HepG2 (cell line): ENCODE measurements around the gene PLEKHB2. TPM values are rescaled to one million over a fixed set of nuclear protein-coding genes. Genes with fewer than 3 reads are reported as not detected.

Source experiments
- ATAC-seq: fragments of 200-7000 bp; cut with Tn5 transposase; 3 replicates; pipeline ENCODE4 v1.9.1; 2020; ENCODE audit warnings: mild to moderate bottlenecking, moderate library complexity
- BruUV-seq: library from RNA; stranded (reverse); fragments of 400-500 nt; replicated peaks from 2 replicates; lab custom pipeline; 2021; lab: Mats Ljungman, UMichigan
- CTCF ChIA-PET: fragments of 300-600 bp; formaldehyde crosslinking; extraction: SDS; loops from one replicate; lab custom pipeline; 2021; ENCODE audit warnings: low total read pairs, inconsistent platforms, low intra/inter-chr PET ratio; lab: Yijun Ruan, JAX
- POLR2A ChIA-PET: fragments of 350-600 bp; sonication (Branson Sonifier 250); formaldehyde crosslinking; loops from one replicate; lab custom pipeline; 2020; ENCODE audit warnings: antibody characterized with exemption, inconsistent platforms; lab: Yijun Ruan, JAX
- DNase-seq: peaks from one replicate; pipeline ENCODE4 v3.0.0-alpha.2; 2015; ENCODE audit warnings: low spot score
- FAIRE-seq: peaks from 3 replicates; lab custom pipeline; 2011; peaks lifted over from hg19 to GRCh38; lab: Jason Lieb, UNC
- H2AFZ ChIP-seq: one replicate; pipeline ENCODE4 v1.6.1; 2011; ENCODE audit warnings: low read length, inconsistent platforms
- H3K27ac ChIP-seq: fragments of 300-600 bp; 3 replicates; pipeline ENCODE4 v1.8.0; 2011; ENCODE audit warnings: mixed run types, mild to moderate bottlenecking, mixed read lengths, low read length, inconsistent platforms; ENCODE audit not compliant: insufficient read depth; ENCODE audit errors: extremely low read length
- H3K27me3 ChIP-seq, 2 experiments: fragments of 200-600 bp in 1 of 2; 2 replicates in 1 of 2; 3 replicates in 1 of 2; pipeline versions ENCODE4 v1.6.0 to v1.8.0; 2011; ENCODE audit warnings: low read length in 2 of 2, mild to moderate bottlenecking in 2 of 2, moderate library complexity in 2 of 2, inconsistent platforms in 1 of 2; ENCODE audit not compliant: insufficient read depth in 2 of 2, control insufficient read depth in 1 of 2
- H3K36me3 ChIP-seq, 2 experiments: fragments of 200-600 bp in 1 of 2; replicated peaks in 1 of 2; 2 replicates in 1 of 2; 3 replicates in 1 of 2; pipeline versions ENCODE4 v1.5.1 to v1.8.0; 2011; ENCODE audit warnings: low read length in 2 of 2, inconsistent platforms in 1 of 2; ENCODE audit not compliant: insufficient read depth in 2 of 2, control insufficient read depth in 1 of 2
- H3K4me1 ChIP-seq: 2 replicates; pipeline ENCODE4 v1.5.1; 2012; ENCODE audit warnings: low read length, inconsistent platforms; ENCODE audit not compliant: insufficient read depth
- H3K4me2 ChIP-seq: 2 replicates; pipeline ENCODE4 v1.6.0; 2011; ENCODE audit warnings: low read depth, low read length, inconsistent platforms
- H3K4me3 ChIP-seq, 3 experiments: fragments of 200-600 bp in 1 of 3; sonication (generic), shearing (Covaris generic) in 1 of 3; replicated peaks in 1 of 3; 2 replicates each; pipeline ENCODE4 v1.5.1; 2011 to 2016; ENCODE audit warnings: low read length in 3 of 3, inconsistent platforms in 2 of 3, low read depth in 2 of 3, mild to moderate bottlenecking in 2 of 3, control low read depth in 1 of 3, mixed read lengths in 1 of 3; ENCODE audit not compliant: insufficient read depth in 1 of 3
- H3K79me2 ChIP-seq: one replicate; pipeline ENCODE4 v1.6.1; 2011; ENCODE audit warnings: low read length, inconsistent platforms; ENCODE audit not compliant: insufficient read depth
- H3K9ac ChIP-seq: 2 replicates; pipeline ENCODE4 v1.6.0; 2011; ENCODE audit warnings: mild to moderate bottlenecking, low read depth, low read length, inconsistent platforms; ENCODE audit not compliant: insufficient read depth
- H3K9me3 ChIP-seq: 2 replicates; pipeline ENCODE4 v1.5.1; 2012; ENCODE audit warnings: mild to moderate bottlenecking, low read length
- H4K20me1 ChIP-seq: 2 replicates; pipeline ENCODE4 v1.6.0; 2011; ENCODE audit warnings: inconsistent platforms, mild to moderate bottlenecking, low read length, moderate library complexity; ENCODE audit not compliant: insufficient read depth
- ATF7 ChIP-seq, 2 experiments: fragments of 450-650 bp in 1 of 2; sonication (generic) in 1 of 2; formaldehyde crosslinking in 1 of 2; IDR thresholded peaks; 2 replicates each; pipeline versions ENCODE4 v1.4.0 to v1.6.1; 2016 to 2020; ENCODE audit warnings: antibody characterized with exemption in 1 of 2, mild to moderate bottlenecking in 1 of 2, missing genetic modification reagents in 1 of 2
- BCL6 ChIP-seq: IDR thresholded peaks from 2 replicates; pipeline ENCODE4 v1.6.1; 2016; ENCODE audit warnings: missing genetic modification reagents, missing compliant biosample characterization
- CREB1 ChIP-seq, 2 experiments: fragments of 450-650 bp in 1 of 2; IDR thresholded peaks; 2 replicates each; pipeline ENCODE4 v1.6.1; 2016 to 2017; ENCODE audit warnings: control low read depth in 1 of 2, mild to moderate bottlenecking in 1 of 2, missing compliant biosample characterization in 1 of 2, missing genetic modification characterization in 1 of 2
- CTCF ChIP-seq: sonication (generic); formaldehyde crosslinking; IDR thresholded peaks from 2 replicates; pipeline ENCODE4 v1.5.0; 2020; ENCODE audit warnings: mild to moderate bottlenecking, missing genetic modification reagents, moderate library complexity
- DNMT1 ChIP-seq: sonication (generic); formaldehyde crosslinking; IDR thresholded peaks from 2 replicates; pipeline ENCODE4 v1.5.1; 2020; ENCODE audit warnings: mild to moderate bottlenecking, missing genetic modification reagents
- EED ChIP-seq: sonication (generic); formaldehyde crosslinking; IDR thresholded peaks from 2 replicates; pipeline ENCODE4 v1.5.0; 2020; ENCODE audit warnings: mild to moderate bottlenecking, missing genetic modification reagents
- NONO ChIP-seq, 2 experiments: fragments of 450-650 bp in 1 of 2; sonication (generic) in 1 of 2; formaldehyde crosslinking in 1 of 2; IDR thresholded peaks in 1 of 2; conservative IDR thresholded peaks in 1 of 2; 2 replicates each; pipeline versions ENCODE4 v1.6.1 to v1.8.0; 2017 to 2022; ENCODE audit warnings: mild to moderate bottlenecking in 1 of 2, missing genetic modification reagents in 1 of 2, moderate library complexity in 1 of 2
- PHF20 ChIP-seq: sonication (generic); formaldehyde crosslinking; IDR thresholded peaks from 2 replicates; pipeline ENCODE4 v1.5.0; 2020; ENCODE audit warnings: mild to moderate bottlenecking, missing genetic modification reagents
- SIX1 ChIP-seq: sonication (generic); formaldehyde crosslinking; IDR thresholded peaks from 2 replicates; pipeline ENCODE4 v1.4.0; 2020; ENCODE audit warnings: missing genetic modification reagents, borderline replicate concordance
- SMC3 ChIP-seq: IDR thresholded peaks from 2 replicates; pipeline ENCODE4 v1.6.1; 2011; ENCODE audit warnings: low read length, improper control_type of control experiment
- STAG1 ChIP-seq: sonication (generic); formaldehyde crosslinking; IDR thresholded peaks from 2 replicates; pipeline ENCODE4 v1.4.0; 2020; ENCODE audit warnings: missing genetic modification reagents
- ZBTB26 ChIP-seq: IDR thresholded peaks from 2 replicates; pipeline ENCODE4 v1.6.1; 2016; ENCODE audit warnings: missing compliant biosample characterization, missing genetic modification reagents, borderline replicate concordance
- ZNF224 ChIP-seq: sonication (generic); formaldehyde crosslinking; IDR thresholded peaks from 2 replicates; pipeline ENCODE4 v1.5.0; 2020; ENCODE audit warnings: mild to moderate bottlenecking, missing genetic modification reagents
- ZNF724P ChIP-seq: sonication (generic); formaldehyde crosslinking; IDR thresholded peaks from 2 replicates; pipeline ENCODE4 v1.8.0; 2022; ENCODE audit warnings: missing genetic modification reagents, borderline replicate concordance
- whole genome bisulfite sequencing: methylation state at CpG from one replicate; pipeline ENCODE4 v1.1.6; 2017; ENCODE audit warnings: low lambda C conversion rate; 5-methylcytosine and 5-hydroxymethylcytosine counted together
- in situ Hi-C: cut with HindIII; loops from 2 replicates; pipeline ENCODE4 v1.10.0; 2017; ENCODE audit warnings: low pct_unique_long_range_greater_than_20kb; ENCODE audit not compliant: extremely low pct_ligation_motif_present
- intact Hi-C: fragments of 100-400 bp; cut with micrococcal nuclease; formaldehyde crosslinking; loops from one replicate; pipeline ENCODE4 v1.10.0; 2022; ENCODE audit not compliant: unreplicated experiment
- polyA plus RNA-seq, 8 experiments: library from polyadenylated mRNA; depleted of rRNA in 3 of 8; stranded (reverse) in 7 of 8; unstranded in 1 of 8; fragments of >200 nt; fragmentation: Illumina TruSeq in 4 of 8; extraction: Trizol in 4 of 8; gene quantifications; 2 replicates each; pipeline versions ENCODE4 v1.2.1 to v1.2.3, GENCODE V29; 2011 to 2016; ENCODE audit warnings: low read depth in 4 of 8, missing spikeins in 1 of 8, mixed read lengths in 1 of 8; ENCODE audit not compliant: insufficient read depth in 1 of 8
- total RNA-seq, 5 experiments: library from RNA; depleted of rRNA; stranded (reverse); fragments of >200 nt; fragmentation: Illumina TruSeq; extraction: Trizol; gene quantifications; 2 replicates each; pipeline ENCODE4 v1.2.3, GENCODE V29; 2016; ENCODE audit warnings: low read depth in 1 of 5

Gene PLEKHB2
- total and polyA plus RNA-seq, 2 of the 13 experiments (the other 11 are each of a cell fraction or from before 2014, with no cell fraction given), result 73.0 to 78.9 TPM

GRCh38 chr2:131146231-131146630 is 41.1 kb downstream of the PLEKHB2 start (continued):
- no peak for TF ChIP-seq PHF20 (CRISPR knock-in tag)
- TF ChIP-seq, all 625 proteins: peak for 0

GRCh38 chr2:131146749-131147148 is 41.6 kb downstream of the PLEKHB2 start:
- H4K20me1 ChIP-seq, result no peaks in the 10 kb centered on the region; the same call in 1 of the 2 replicates
- no peak overlapping the region for H3K4me2 ChIP-seq
- CTCF ChIA-PET, result no interaction called here
- H3K9me3 ChIP-seq, result no peaks in the 10 kb centered on the region
- H3K27ac ChIP-seq, result no peak overlapping the region
- no peak overlapping the region for H2AFZ ChIP-seq
- H3K9ac ChIP-seq, result no peak overlapping the region
- H3K27me3 ChIP-seq, result no peaks in the 10 kb centered on the region
- H3K79me2 ChIP-seq, result no peaks in the 10 kb centered on the region
- H3K4me1 ChIP-seq, result no peaks in the 10 kb centered on the region
- TF ChIP-seq ATF7 (IDR thresholded peaks at IDR 0.05) (peak; percentile 76), ATF7 (CRISPR knock-in tag; IDR thresholded peaks at IDR 0.05) (no peak), CREB1 (IDR thresholded peaks at IDR 0.05) (peak; percentile 48; the same call in 1 of the 2 replicates), CREB1 (CRISPR knock-in tag; IDR thresholded peaks at IDR 0.05) (no peak), NONO (IDR thresholded peaks at IDR 0.05) (no peak), NONO (CRISPR knock-in tag; conservative IDR thresholded peaks at IDR 0.05) (no peak)
- TF ChIP-seq, all 625 proteins: peak for 2
- POLR2A ChIA-PET, result interaction anchor here (1.2 kb wide), 1 partner anchor 53 kb away, joined by 3 read pairs; the partner anchor contains the start of gene FAM168B
- FAIRE-seq (no peak), ATAC-seq (no peak), DNase-seq (no peak)
- WGBS, result 70% methylated on average over 1 of the region's 1 CpG
- intact Hi-C loops, result no loop called here
- no TSS peak for BruUV-seq
- in situ Hi-C loops, result loop anchor here (10.0 kb wide), 1 partner anchor 188 kb away; no protein-coding TSS in a partner anchor
- no peak overlapping the region for H3K4me3 ChIP-seq
- peaks cover 25 to 79% of the 10 kb centered on the region in 2 experiments for H3K36me3 ChIP-seq

GRCh38 chr2:131148426-131148825 is 43.3 kb downstream of the PLEKHB2 start:
- no peaks in the 10 kb centered on the region for H3K27me3 ChIP-seq
- peaks cover 22 to 65% of the 10 kb centered on the region in 2 experiments for H3K36me3 ChIP-seq
- ChIA-PET CTCF (no interaction called here), POLR2A (no interaction called here)
- H4K20me1 ChIP-seq, result peaks cover 2% of the 10 kb centered on the region
- H3K27ac ChIP-seq, result no peak overlapping the region
- in situ Hi-C loops (loop anchor here (10.0 kb wide), 1 partner anchor 186 kb away; no protein-coding TSS in a partner anchor), intact Hi-C loops (no loop called here)
- BruUV-seq, result no TSS peak
- WGBS, result 90% methylated on average over 3 of the region's 3 CpGs
- H3K79me2 ChIP-seq, result no peaks in the 10 kb centered on the region
- ATAC-seq (peak; percentile 10; the same call in 1 of the 3 replicates), FAIRE-seq (no peak), DNase-seq (no peak)
- H3K4me3 ChIP-seq, result no peak overlapping the region
- peaks cover 7% of the 10 kb centered on the region; the same call in 1 of the 2 replicates for H3K4me1 ChIP-seq
- no peak overlapping the region for H3K4me2 ChIP-seq
- no peak overlapping the region for H3K9ac ChIP-seq
- H3K9me3 ChIP-seq, result no peaks in the 10 kb centered on the region
- no peak overlapping the region for H2AFZ ChIP-seq
- TF ChIP-seq ZBTB26 (CRISPR knock-in tag) (no peak), BCL6 (CRISPR knock-in tag) (no peak), CTCF (CRISPR knock-in tag) (peak; percentile 63), STAG1 (CRISPR knock-in tag) (peak; percentile 58), DNMT1 (CRISPR knock-in tag) (no peak), EED (CRISPR knock-in tag) (no peak), SIX1 (no peak), SMC3 (peak; percentile 8; the same call in 1 of the 2 replicates), ZNF724P (CRISPR knock-in tag) (no peak), ZNF224 (no peak)
